A549 treated with AZD2906 at 1 μM for 4 hours (cell line): ENCODE measurements around the gene LHX8. TPM values are rescaled to one million over a fixed set of nuclear protein-coding genes. Genes with fewer than 3 reads are reported as not detected.

Source experiments
- total RNA-seq: library from RNA; stranded (reverse); fragments of 200-300 nt; extraction: Qiagen RNA extraction; gene quantifications from 5 replicates; pipeline ENCODE4 v1.2.3, GENCODE V29; 2022

The LHX8 gene
- total RNA-seq, result 0.62 to 1.0 TPM (median 0.93 TPM) in 5 replicates

GRCh38 chr1:75133750-75134646 lies at the start of gene LHX8:
Gene LHX8, plus strand, starts transcription at chr1:75134388. Its CDS starts 2,227 bp downstream, at chr1:75136615.

